ENCODE data around the gene PI4KB. TPM values are rescaled to one million over a fixed set of nuclear protein-coding genes. Genes with fewer than 3 reads are reported as not detected.

Gene PI4KB
- total RNA-seq, 4 donors from 2014 or later = 68.0 to 147 (median 83.7) TPM

DNA sequence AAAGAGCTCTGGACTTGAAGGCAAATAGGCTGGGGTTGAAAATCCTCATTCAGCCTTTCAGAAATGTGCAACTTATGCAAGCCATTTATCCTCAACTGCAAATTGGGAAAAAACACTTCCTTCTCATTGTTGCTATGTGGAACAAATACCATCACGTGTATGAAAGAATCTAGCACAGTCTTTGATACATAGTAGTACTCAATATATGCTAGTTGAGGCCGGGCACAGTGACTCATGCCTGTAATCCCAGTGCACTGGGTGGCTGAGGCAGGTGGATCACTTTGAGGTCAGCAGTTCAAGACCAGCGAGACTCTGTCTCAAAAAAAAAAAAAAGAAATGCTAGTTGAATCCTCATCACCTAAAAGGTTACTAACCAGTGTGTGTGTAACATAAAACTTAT, 8.2 kb downstream of the PI4KB start:
- Histone ChIP-seq H3K4me3 (no peak overlapping the region), H3K36me3 (peaks cover 0 to 87% (median 0%) of the 10 kb centered on the region in 3 donors), H3K4me1 (peaks cover 0 to 7% (median 0%) of the 10 kb centered on the region in 4 donors), H3K27me3 (no peaks in the 10 kb centered on the region), H3K9me3 (no peaks in the 10 kb centered on the region), H3K27ac (no peak overlapping the region)
- TF ChIP-seq POLR2A (IDR thresholded peaks at IDR 0.05) = no peak
- TF ChIP-seq, protein P1, sequence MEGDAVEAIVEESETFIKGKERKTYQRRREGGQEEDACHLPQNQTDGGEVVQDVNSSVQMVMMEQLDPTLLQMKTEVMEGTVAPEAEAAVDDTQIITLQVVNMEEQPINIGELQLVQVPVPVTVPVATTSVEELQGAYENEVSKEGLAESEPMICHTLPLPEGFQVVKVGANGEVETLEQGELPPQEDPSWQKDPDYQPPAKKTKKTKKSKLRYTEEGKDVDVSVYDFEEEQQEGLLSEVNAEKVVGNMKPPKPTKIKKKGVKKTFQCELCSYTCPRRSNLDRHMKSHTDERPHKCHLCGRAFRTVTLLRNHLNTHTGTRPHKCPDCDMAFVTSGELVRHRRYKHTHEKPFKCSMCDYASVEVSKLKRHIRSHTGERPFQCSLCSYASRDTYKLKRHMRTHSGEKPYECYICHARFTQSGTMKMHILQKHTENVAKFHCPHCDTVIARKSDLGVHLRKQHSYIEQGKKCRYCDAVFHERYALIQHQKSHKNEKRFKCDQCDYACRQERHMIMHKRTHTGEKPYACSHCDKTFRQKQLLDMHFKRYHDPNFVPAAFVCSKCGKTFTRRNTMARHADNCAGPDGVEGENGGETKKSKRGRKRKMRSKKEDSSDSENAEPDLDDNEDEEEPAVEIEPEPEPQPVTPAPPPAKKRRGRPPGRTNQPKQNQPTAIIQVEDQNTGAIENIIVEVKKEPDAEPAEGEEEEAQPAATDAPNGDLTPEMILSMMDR (IDR thresholded peaks at IDR 0.05) = no peak
- no peak for DNase-seq

DNA sequence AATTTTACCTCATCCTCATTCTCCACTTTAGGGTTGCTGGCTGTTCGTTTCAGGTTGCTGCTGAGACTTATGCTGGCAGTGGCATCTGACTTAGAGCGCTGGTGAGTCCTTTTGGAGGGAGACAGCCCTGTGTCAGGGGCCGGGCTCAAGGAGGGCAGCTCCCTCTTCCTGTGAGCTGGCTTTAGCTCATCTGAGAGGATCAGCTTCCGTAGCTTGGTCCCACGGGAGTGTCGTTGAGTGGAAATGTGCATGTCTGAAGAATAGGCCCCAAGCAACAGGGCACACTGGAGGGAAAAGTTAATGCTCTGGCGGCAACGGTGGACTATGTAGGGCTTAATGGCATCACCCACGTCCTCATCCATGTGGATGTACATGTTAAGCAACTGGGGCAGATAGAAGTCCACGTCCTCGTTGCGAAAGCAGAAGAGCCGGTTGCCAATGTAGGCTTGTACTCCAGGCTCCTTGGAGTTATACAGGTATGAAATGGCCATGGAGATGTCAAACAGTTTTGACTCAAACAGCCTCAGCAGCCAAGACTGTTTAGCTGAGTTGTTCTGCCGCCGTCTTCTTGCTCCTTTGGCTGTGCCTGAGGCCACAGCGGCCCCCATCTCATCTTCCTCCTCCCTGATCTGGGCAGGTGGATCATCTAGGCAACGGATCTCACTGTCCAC, 11.5 kb downstream of the PI4KB start:
- H3K9me3 ChIP-seq = no peaks in the 10 kb centered on the region
- no peak overlapping the region for H3K4me3 ChIP-seq
- peaks cover 0 to 76% (median 0%) of the 10 kb centered on the region in 3 donors for H3K36me3 ChIP-seq
- no peak for TF ChIP-seq POLR2A (IDR thresholded peaks at IDR 0.05)
- TF ChIP-seq, protein P1 (IDR thresholded peaks at IDR 0.05) = no peak
- no peak for DNase-seq
- no peak overlapping the region for H3K27ac ChIP-seq
- no peaks in the 10 kb centered on the region for H3K27me3 ChIP-seq
- peaks cover 0 to 30% (median 3%) of the 10 kb centered on the region in 4 donors for H3K4me1 ChIP-seq

DNA sequence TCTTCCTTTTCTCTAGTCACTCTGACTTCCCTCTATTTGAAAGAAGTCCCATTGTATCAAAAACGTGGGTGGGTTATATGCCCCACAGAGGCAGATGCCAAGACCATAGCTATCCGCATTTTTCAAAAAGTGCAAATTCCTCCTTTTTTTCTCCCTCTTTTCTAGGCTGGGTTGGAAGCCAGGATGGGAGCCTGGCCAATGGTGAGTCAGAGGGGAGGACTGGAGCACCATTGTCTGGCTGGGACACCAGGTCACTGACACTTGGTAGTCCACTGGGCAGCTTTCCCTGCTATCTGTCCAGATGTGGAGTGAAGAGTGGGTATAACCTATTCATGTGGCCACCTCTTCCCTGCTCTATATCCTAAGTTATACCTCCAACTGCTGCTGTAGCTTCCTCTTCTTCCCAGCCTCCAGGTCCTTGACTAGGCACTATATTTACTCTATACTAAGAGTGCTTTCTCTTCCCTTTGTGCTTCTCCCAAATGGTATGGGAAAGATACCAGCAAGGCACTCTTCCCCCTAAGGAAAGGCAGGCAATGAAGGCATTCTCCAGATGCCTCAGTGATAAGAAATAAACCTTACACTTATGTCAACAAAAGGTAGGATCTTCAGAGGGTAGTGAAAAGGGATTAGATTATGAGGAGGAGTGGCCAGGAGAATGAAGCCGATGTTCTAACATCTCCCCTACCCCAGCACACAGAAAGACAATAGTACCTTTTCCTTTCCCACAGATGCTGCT, 12.9 kb downstream of the PI4KB start:
- Histone ChIP-seq H3K9me3 (no peaks in the 10 kb centered on the region), H3K4me1 (peaks cover 0 to 42% (median 3%) of the 10 kb centered on the region in 4 donors), H3K27ac (peak overlapping the region in 2 of 4 donors; percentile 10 to 23), H3K4me3 (no peak overlapping the region), H3K36me3 (peaks cover 0 to 69% (median 0%) of the 10 kb centered on the region in 3 donors), H3K27me3 (no peaks in the 10 kb centered on the region)
- TF ChIP-seq, protein P1 (IDR thresholded peaks at IDR 0.05) = no peak
- no peak for TF ChIP-seq POLR2A (IDR thresholded peaks at IDR 0.05)
- peak in 2 of 3 donors; percentile 41 to 79 for DNase-seq

- no peak for DNase-seq
- no peak overlapping the region for H3K4me3 ChIP-seq
- H3K4me1 ChIP-seq = peaks cover 0 to 42% (median 3%) of the 10 kb centered on the region in 4 donors
- TF ChIP-seq POLR2A (IDR thresholded peaks at IDR 0.05) = no peak
- TF ChIP-seq, protein P1 (IDR thresholded peaks at IDR 0.05) = no peak
- no peaks in the 10 kb centered on the region for H3K27me3 ChIP-seq
- H3K27ac ChIP-seq = peak overlapping the region in 2 of 4 donors; percentile 14 to 15
- peaks cover 0 to 71% (median 0%) of the 10 kb centered on the region in 3 donors for H3K36me3 ChIP-seq
- no peaks in the 10 kb centered on the region for H3K9me3 ChIP-seq
Observed at GRCh38 chr1:151313501-151313900, 13.7 kb downstream of the PI4KB start.

DNA sequence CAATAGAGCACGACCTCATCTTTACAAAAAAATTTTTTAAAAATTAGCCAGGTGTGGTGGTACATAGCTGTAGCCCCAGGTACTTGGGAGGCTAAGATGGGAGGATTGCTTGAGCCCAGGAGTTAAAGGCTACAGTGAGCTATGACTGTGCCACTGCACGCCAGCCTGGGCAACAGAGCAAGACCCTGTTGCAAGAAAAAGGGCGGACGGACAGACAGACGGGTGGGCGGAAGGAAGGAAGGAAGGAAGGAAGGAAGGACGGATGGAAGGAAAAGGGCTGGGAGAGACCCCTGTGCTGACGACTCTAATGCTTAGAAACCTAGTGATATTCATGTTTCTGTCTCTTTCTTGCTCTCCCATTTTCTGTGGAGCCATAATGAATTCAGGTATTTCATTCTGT, 14.4 kb downstream of the PI4KB start:
- Histone ChIP-seq H3K4me1 (peaks cover 0 to 42% (median 3%) of the 10 kb centered on the region in 4 donors), H3K27me3 (no peaks in the 10 kb centered on the region), H3K36me3 (peaks cover 0 to 70% (median 0%) of the 10 kb centered on the region in 3 donors), H3K4me3 (no peak overlapping the region), H3K9me3 (no peaks in the 10 kb centered on the region), H3K27ac (peak overlapping the region; percentile 5 to 92 (median 48))
- DNase-seq = no peak
- TF ChIP-seq, protein P1 (IDR thresholded peaks at IDR 0.05) = no peak
- TF ChIP-seq POLR2A (IDR thresholded peaks at IDR 0.05) = no peak
